Glutamatergic neuron (in vitro differentiated cells): ENCODE measurements around the gene DDX6. TPM values are rescaled to one million over a fixed set of nuclear protein-coding genes. Genes with fewer than 3 reads are reported as not detected.

Source experiments
- DNase-seq: peaks from one replicate; pipeline ENCODE4 v3.0.0; 2022
- H3K27ac Mint-ChIP-seq: one replicate; pipeline ENCODE4 v1.8.0; 2020; ENCODE audit warnings: mild to moderate bottlenecking, mixed read lengths, inconsistent platforms; ENCODE audit not compliant: unreplicated experiment
- H3K27me3 Mint-ChIP-seq: one replicate; pipeline ENCODE4 v1.8.0; 2020; ENCODE audit warnings: mild to moderate bottlenecking, moderate library complexity, mixed read lengths, inconsistent platforms; ENCODE audit not compliant: unreplicated experiment
- H3K36me3 Mint-ChIP-seq: one replicate; pipeline ENCODE4 v1.8.0; 2020; ENCODE audit warnings: mild to moderate bottlenecking, mixed read lengths, inconsistent platforms; ENCODE audit not compliant: unreplicated experiment
- H3K4me1 Mint-ChIP-seq: one replicate; pipeline ENCODE4 v1.8.0; 2020; ENCODE audit warnings: mild to moderate bottlenecking, low read depth, mixed read lengths, inconsistent platforms; ENCODE audit not compliant: unreplicated experiment
- H3K4me3 Mint-ChIP-seq: one replicate; pipeline ENCODE4 v1.8.0; 2020; ENCODE audit warnings: mild to moderate bottlenecking, mixed read lengths, inconsistent platforms; ENCODE audit not compliant: unreplicated experiment
- H3K9me3 Mint-ChIP-seq: one replicate; pipeline ENCODE4 v1.8.0; 2020; ENCODE audit warnings: mild to moderate bottlenecking, moderate library complexity, mixed read lengths, inconsistent platforms; ENCODE audit not compliant: unreplicated experiment
- long read RNA-seq: library from polyadenylated mRNA; unstranded; transcript quantifications from one replicate; pipeline ENCODE4 v2.0.0, GENCODE V29; 2020; ENCODE audit not compliant: unreplicated experiment
- total RNA-seq: library from RNA; stranded (reverse); fragmentation: NEBNext Ultra II Directional; extraction: Animal tissue kit (Norgen Biotek cat#: 25700); gene quantifications from one replicate; pipeline ENCODE4 v1.2.1, GENCODE V29; 2021; ENCODE audit not compliant: unreplicated experiment
- TF ChIP-seq, protein P1 (sequence below): fragments of 200-600 bp; sonication (generic); IDR thresholded peaks from one replicate; pipeline ENCODE4 v1.5.0; 2021; ENCODE audit not compliant: partially characterized antibody, unreplicated experiment

The DDX6 gene
- 188 TPM for total RNA-seq
- long read RNA-seq, full-length matches to known transcripts, result 6 of 11 reads
- long read RNA-seq, partial matches to known transcripts, result 1 of 11 reads
- long read RNA-seq, other reads (novel, unspliced or antisense), result 4 of 11 reads

DNA sequence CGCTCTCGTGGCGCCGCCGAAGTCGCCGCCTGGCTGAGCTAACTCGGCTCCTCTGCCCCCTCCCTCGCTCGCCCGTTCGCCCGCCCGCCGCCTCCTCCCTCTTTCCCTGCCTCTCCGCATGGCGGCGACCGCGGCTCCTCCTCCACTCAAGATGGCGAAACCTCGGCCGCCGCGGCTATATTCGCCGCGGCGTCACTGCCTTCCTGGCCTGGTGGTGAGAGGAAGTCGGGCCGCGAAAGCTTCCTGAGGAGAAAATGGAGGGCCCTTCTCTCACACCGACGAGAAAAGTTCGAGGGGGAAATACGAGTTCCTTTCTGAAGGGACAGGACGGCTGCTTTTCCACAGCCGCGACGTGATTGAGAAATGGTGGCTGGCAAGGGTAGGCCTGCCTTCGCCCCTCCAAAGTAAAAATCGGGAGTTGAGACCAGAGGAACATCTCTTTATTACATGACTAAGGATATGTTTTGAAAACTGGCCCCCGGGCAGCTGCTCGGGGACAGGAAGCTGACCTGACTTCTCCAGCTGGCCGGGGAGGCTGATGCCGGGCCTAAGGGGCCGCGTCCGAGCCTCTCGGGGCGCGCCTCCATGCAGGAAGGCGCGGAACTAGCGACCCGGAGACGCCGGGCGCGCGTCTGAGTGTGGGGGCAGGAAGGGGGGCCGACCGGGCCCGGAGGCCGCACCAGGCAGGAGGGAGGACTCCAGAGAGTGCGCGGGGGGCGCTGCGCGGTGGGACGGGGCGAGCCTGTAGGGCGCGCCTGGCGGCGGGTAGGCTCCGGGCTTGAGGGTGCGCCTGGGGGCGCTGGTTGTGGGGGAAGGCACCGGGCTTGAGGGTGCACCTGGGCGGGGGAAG is at the start of gene DDX6:
Gene DDX6, minus strand, starts transcription at position 54 of the 850 bp plus-strand sequence. CDS start 4,913 bp downstream, outside the sequence.
- peaks cover 7% of the 10 kb centered on the region for H3K4me1 Mint-ChIP-seq
- H3K27me3 Mint-ChIP-seq, result peaks cover 5% of the 10 kb centered on the region
- DNase-seq, result peak; percentile 96
- TF ChIP-seq, protein P1, sequence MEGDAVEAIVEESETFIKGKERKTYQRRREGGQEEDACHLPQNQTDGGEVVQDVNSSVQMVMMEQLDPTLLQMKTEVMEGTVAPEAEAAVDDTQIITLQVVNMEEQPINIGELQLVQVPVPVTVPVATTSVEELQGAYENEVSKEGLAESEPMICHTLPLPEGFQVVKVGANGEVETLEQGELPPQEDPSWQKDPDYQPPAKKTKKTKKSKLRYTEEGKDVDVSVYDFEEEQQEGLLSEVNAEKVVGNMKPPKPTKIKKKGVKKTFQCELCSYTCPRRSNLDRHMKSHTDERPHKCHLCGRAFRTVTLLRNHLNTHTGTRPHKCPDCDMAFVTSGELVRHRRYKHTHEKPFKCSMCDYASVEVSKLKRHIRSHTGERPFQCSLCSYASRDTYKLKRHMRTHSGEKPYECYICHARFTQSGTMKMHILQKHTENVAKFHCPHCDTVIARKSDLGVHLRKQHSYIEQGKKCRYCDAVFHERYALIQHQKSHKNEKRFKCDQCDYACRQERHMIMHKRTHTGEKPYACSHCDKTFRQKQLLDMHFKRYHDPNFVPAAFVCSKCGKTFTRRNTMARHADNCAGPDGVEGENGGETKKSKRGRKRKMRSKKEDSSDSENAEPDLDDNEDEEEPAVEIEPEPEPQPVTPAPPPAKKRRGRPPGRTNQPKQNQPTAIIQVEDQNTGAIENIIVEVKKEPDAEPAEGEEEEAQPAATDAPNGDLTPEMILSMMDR, result no peak
- peaks cover 10% of the 10 kb centered on the region for H3K9me3 Mint-ChIP-seq
- peak within 1 kb of the TSS; percentile 97 for H3K4me3 Mint-ChIP-seq
- H3K27ac Mint-ChIP-seq, result peak within 1 kb of the TSS; percentile 100
- no peaks in the 10 kb centered on the region for H3K36me3 Mint-ChIP-seq

GRCh38 chr11:118838905-118839553 is 48.1 kb upstream of the DDX6 start:
- no peaks in the 10 kb centered on the region for H3K4me1 Mint-ChIP-seq
- no peak overlapping the region for H3K4me3 Mint-ChIP-seq
- H3K9me3 Mint-ChIP-seq, result no peaks in the 10 kb centered on the region
- DNase-seq, result no peak
- TF ChIP-seq, protein P1, result no peak
- H3K36me3 Mint-ChIP-seq, result no peaks in the 10 kb centered on the region
- H3K27me3 Mint-ChIP-seq, result no peaks in the 10 kb centered on the region
- no peak overlapping the region for H3K27ac Mint-ChIP-seq

DNA sequence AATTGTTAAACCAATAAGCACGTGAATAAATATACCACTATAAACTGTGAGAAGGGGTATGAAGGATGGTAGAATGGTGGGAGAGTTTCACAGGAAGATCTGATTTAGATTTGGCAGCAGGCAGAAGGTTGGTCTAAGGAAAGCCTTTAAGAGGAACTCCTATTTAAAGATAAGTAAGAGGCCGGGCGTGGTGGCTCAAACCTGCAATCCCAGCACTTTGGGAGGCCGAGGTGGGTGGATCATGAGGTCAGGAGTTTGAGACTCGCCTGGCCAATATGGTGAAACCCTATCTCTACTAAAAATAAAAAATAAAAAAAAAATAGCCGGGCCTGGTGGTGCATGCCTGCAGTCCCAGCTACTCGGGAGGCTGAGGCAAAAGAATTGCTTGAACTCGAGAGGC is 46.9 kb upstream of the DDX6 start:
- DNase-seq, result no peak
- Mint-ChIP-seq H3K4me3 (no peak overlapping the region), H3K27ac (no peak overlapping the region), H3K36me3 (no peaks in the 10 kb centered on the region), H3K9me3 (no peaks in the 10 kb centered on the region), H3K27me3 (no peaks in the 10 kb centered on the region), H3K4me1 (no peaks in the 10 kb centered on the region)
- TF ChIP-seq, protein P1, result no peak

DNA sequence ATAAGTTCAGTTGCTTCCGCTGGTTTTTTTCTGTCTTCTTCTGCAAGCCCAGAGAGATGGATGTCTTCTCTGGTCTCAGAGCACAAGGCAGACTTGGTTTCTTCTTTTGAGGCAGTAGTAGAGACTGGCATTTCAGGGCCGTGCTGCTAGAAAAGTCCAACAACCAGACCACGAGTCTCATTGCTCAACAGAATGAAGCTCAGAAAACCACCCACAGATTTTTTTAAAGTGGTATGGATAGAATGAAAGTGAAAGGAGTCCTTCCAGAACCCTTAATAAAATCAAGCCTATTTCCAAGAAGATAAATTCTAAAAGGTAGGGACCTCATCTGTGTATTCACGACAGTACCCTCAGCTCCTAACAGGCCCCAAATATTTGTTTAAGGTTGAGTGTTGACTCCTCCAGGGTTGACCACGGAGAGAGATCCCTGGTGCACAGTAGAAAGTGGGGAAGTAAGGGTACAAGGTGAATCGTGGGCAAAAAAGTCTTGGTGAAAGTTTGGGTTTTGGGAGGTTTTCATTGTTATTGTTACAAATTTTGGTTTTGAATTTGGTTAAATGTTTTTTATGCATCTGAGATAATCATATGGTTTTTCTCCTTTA is 43.6 kb upstream of the DDX6 start:
- TF ChIP-seq, protein P1, result no peak
- H3K4me1 Mint-ChIP-seq, result no peaks in the 10 kb centered on the region
- H3K27me3 Mint-ChIP-seq, result no peaks in the 10 kb centered on the region
- H3K36me3 Mint-ChIP-seq, result no peaks in the 10 kb centered on the region
- no peaks in the 10 kb centered on the region for H3K9me3 Mint-ChIP-seq
- H3K27ac Mint-ChIP-seq, result no peak overlapping the region
- no peak for DNase-seq
- H3K4me3 Mint-ChIP-seq, result no peak overlapping the region
